NK-92 (cell line): ENCODE results near the gene RAB4B.
A peak's percentile ranks its signal among the peaks of the same experiment; 100 is the strongest.
"Not testable (repeated sequence)": the region's sequence is repeated elsewhere in the genome, so short reads cannot be mapped to it uniquely, and the experiment has no call there.

Experiments used
- DNase-seq: peaks from one replicate; lab custom pipeline; 2025; ENCODE audit not compliant: unreplicated experiment; lab: John Stamatoyannopoulos, UW

The RAB4B gene

GRCh38 chr19:40750874-40751537, 27.0 kb upstream of the RAB4B start, which contains the start of gene SNRPA:
TSS of gene SNRPA (plus strand) at chr19:40751203. CDS start at chr19:40751409, 206 bp downstream.
- DNase-seq = peak; percentile 80

DNA sequence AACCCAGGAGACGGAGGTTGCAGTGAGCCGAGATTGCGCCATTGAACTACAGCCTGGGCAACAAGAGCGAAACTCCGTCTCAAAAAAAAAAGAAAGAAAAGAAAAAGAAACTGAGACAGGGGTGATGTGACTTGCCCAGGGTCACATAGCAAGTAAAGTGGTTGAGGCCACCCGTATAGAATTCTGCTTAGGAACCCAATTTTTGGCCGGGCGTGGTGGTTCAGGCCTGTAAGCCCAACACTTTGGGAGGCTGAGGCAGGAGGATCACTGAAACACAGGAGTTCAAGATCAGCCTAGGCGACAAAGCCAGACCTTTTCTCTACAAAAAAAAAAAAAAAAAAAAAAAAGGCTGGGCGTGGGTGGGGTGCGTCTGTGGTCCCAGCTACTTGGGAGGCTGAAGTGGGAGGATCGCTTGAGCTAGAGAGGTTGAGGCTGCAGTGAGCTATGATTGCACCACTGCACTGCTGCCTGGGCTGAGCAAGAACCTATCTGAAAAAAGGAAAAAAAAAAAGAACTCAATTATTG, 25.7 kb upstream of the RAB4B start:
- no peak for DNase-seq

- DNase-seq = no peak
These were observed 23.3 kb upstream of the RAB4B start for GRCh38 chr19:40754611-40755247.

GRCh38 chr19:40755248-40755624, 22.8 kb upstream of the RAB4B start:
- no peak for DNase-seq

DNA sequence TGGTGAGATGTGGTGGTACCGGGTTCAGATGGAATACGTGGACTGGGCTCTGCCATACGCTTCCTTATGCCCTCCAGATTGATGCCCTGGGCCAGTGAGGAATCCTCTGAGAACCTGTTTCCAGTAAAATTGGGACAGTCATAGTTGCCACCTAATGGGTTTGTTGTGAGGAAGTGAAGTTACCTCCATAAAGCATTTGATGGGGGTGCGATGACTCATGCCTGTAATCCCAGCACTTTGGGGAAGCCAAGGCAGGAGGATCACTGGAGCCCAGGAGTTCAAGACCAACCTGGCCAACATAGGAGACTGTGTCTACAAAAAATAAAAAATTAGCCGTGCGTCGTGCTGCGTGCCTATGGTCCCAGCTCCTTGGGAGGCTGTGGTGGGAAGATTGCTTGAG, 22.3 kb upstream of the RAB4B start:
- no peak for DNase-seq

DNA sequence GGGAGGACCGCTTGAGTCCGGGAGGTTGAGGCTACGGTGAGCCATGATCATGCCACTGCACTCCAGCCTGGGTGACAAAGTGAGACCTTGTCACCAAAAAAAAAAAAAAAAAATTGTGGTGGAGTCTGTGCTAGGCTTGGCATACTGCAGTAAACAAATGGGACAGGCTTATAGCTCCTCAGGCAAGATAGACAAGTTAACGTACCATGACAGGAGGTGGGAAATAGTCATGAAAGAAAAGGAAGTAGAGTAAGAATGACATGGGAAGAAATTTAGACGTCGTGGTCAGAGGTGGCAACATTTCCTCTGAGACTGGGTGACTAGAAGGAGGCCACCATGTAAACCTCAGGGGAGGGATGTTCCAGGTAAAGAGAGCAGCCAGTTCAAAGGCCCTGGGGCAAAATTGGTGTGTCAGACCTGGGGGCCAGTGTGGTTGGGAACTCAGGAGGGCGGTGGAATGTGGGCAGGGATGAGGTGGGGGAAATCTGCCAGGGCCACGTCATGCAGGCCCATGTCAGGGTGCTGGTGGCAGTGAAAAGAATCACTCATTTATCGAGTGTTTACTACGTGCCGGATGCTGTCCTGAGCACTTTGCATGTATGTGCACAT, 21.4 kb upstream of the RAB4B start:
- no peak for DNase-seq

- DNase-seq = no peak
These were observed 19.6 kb upstream of the RAB4B start for GRCh38 chr19:40758491-40758890.

- DNase-seq = no peak
These were observed 18.7 kb upstream of the RAB4B start for GRCh38 chr19:40759352-40759751.

GRCh38 chr19:40762754-40763470, 15.1 kb upstream of the RAB4B start:
- no peak for DNase-seq

GRCh38 chr19:40763526-40763925, 14.5 kb upstream of the RAB4B start:
- DNase-seq = no peak

DNA sequence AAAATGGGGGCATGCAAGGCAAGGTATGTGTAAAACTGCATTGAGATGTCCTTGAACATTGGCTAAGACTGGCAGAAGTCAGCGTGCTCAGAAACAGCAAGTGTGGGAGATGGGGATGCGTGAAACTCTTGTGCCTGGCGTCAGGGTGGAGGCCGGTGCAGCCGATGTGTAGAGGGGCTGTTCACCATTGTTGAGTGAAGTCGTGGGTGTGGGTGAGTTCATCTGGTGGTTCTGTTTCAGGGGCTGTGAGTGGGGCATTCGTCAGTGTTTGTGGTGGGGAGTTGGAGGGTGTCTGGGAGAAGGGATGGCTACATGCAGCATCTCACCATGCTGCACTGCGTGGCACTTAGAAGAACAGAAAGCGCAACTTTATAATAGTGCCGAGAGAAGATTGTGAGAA, 14.1 kb upstream of the RAB4B start:
- no peak for DNase-seq

DNA sequence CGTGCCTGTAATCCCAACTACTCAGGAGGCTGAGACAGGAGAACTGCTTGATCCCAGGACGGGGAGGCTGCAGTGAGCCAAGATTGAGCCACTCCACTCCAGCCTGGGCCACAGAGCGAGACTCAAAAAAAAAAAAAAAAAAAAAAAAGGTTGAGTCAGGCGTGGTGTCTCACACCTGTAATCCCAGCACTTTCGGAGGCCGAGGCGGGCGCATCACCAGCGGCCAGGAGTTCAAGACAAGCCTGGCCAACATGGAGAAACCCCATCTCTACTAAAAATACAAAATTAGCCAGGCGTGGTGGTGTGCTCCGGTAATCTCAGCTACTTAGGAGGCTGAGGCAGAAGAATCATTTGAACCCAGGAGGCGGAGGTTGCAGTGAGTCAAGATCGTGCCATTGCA, 11.7 kb upstream of the RAB4B start:
- not testable (repeated sequence) for DNase-seq

DNA sequence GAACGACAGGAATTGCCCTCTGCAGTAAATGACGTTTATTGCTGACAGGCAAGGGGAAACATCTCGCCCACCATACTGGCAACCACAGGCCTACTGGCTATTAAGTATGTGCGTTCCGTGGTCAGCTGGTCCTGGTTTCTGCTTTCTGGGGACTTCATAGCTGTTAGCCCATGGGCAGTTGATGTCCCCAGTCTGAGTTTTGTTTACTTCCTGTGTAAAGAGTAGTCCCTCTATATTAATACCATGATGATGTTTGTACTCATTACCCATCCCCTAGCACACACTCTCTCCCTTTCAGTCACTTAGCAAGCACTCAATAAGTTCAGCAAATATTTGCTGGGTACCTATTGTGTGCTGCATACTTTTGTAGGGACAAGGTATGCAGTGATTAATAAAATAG, 9.2 kb upstream of the RAB4B start:
- DNase-seq = no peak

DNA sequence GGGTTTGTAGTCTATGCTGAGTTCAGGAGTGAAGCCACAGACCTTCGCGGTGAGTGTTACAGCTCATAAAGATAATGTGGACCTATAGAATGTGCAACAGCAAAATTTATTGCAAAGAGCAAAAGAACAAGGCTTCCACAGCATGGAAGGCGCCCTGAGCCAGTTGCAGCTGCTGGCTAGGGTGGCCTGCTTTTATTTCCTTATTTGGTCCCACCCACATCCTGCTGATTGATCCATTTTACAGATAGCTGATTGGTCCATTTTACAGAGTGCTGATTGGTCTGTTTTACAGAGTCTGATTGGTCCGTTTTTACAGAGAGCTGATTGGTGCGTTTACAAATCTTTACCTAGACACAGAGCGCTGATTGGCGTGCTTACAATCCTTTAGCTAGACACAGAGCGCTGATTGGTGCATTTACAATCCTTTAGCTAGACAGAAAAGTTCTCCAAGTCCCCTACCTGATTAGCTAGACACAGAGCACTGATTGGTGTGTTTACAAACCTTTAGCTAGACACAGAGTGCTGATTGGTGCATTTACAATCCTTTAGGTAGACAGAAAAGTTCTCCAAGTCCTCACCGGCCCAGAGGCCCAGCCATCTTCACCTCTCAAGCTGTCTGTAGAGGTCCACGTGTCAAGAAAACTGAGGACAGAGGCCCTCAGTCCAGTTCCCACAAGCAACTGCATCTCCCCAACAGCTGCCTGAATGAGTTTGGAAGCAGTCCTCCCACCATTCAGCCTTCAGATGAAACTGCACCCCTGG, 6.8 kb upstream of the RAB4B start:
- DNase-seq = not testable (repeated sequence)

DNA sequence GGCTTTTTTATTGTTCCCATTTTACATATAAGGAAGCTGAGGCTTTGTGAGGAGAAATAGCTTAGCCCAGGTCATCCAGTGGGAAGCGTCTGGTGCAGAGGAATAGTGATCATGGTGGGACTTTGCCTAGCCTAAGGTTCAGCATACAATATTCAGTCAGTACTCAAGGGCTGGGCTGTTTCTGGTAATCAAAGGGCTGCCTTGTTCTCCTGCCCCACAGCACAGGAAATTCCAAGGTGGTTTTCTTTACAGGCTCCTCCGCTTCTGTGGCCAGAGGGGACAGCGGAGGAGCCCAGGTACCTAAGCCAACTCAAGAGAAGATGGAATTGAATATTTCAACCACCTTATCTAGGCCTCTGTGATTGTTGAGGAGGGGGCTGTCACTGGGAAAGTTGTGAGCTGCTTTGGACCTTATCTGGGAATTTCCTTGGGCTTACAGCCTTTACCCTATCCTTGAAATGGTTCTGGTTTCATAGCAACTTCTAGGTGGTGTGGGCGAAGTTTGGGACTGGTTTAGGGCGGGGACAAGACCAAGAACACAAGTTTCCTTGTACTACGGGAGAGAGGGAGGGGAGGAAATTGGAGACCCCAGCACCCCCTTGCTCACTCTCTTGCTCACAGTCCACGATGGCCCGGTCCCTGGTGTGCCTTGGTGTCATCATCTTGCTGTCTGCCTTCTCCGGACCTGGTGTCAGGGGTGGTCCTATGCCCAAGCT, 3.0 kb upstream of the RAB4B start, which contains the start of gene MIA:
MIA (plus strand) TSS at position 606 of the 716 bp plus-strand sequence; CDS start at position 628, 22 bp downstream.
- no peak for DNase-seq

- DNase-seq = no peak
These were observed 2.4 kb upstream of the RAB4B start for GRCh38 chr19:40775632-40776022.

- no peak for DNase-seq
These were observed 1.7 kb upstream of the RAB4B start for GRCh38 chr19:40776364-40776763.

- no peak for DNase-seq
These were observed 959 bp upstream of the RAB4B start for GRCh38 chr19:40776932-40777644.

DNA sequence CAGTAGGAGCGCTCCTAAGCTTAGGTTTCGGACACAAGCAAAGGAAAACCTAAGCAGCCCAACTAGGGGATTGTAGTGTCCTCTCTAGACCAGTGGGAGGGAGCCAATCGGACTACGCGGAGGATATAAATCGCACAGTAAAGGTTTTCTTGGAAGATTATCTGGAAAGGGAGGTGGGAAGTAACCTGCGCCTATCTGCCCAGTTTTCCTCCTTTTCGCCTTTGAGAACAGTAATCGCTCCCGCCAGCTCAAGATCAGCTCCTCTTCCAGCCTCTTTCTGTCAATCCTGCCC, 456 bp upstream of the RAB4B start:
- DNase-seq = no peak
